ACC112 (cell line): ENCODE results near the gene DHRS2.
A peak's percentile ranks its signal among the peaks of the same experiment; 100 is the strongest.
"Not testable (repeated sequence)": the region's sequence is repeated elsewhere in the genome, so short reads cannot be mapped to it uniquely, and the experiment has no call there.

ENCODE experiments used
- H2AFZ ChIP-seq: fragments of 200-600 bp; sonication (generic); one replicate; pipeline ENCODE4 v1.6.0; 2017; ENCODE audit warnings: antibody characterized with exemption, low read length; ENCODE audit not compliant: unreplicated experiment
- H3K27ac ChIP-seq: fragments of 200-600 bp; sonication (generic); 2 replicates; pipeline ENCODE4 v1.5.1; 2014; ENCODE audit warnings: low read depth, mild to moderate bottlenecking, antibody characterized with exemption, low read length, moderate library complexity
- H3K27me3 ChIP-seq: fragments of 200-600 bp; sonication (generic); 2 replicates; pipeline ENCODE4 v1.6.1; 2014; ENCODE audit warnings: mild to moderate bottlenecking, antibody characterized with exemption, low read length, moderate library complexity, mixed read lengths; ENCODE audit not compliant: insufficient read depth
- H3K36me3 ChIP-seq: fragments of 200-600 bp; sonication (generic); 2 replicates; pipeline ENCODE4 v1.6.1; 2016; ENCODE audit warnings: mild to moderate bottlenecking, antibody characterized with exemption, low read length, moderate library complexity, mixed read lengths; ENCODE audit not compliant: insufficient read depth
- H3K4me1 ChIP-seq: fragments of 200-600 bp; sonication (generic); one replicate; pipeline ENCODE4 v1.6.1; 2016; ENCODE audit warnings: low read length, mixed read lengths; ENCODE audit not compliant: insufficient read depth, unreplicated experiment, control insufficient read depth
- H3K4me3 ChIP-seq: fragments of 200-600 bp; sonication (generic); 2 replicates; pipeline ENCODE4 v1.5.1; 2014; ENCODE audit warnings: mild to moderate bottlenecking, low read depth, low read length
- H3K79me2 ChIP-seq: fragments of 200-600 bp; sonication (generic); one replicate; pipeline ENCODE4 v1.6.0; 2016; ENCODE audit warnings: low read length; ENCODE audit not compliant: control insufficient read depth, unreplicated experiment, insufficient read depth

Gene DHRS2

GRCh38 chr14:23633160-23633701 lies 2.9 kb upstream of the DHRS2 start:
- no peak overlapping the region for H3K27ac ChIP-seq
- H2AFZ ChIP-seq = no peak overlapping the region
- H3K4me1 ChIP-seq = no peaks in the 10 kb centered on the region
- no peak overlapping the region for H3K4me3 ChIP-seq
- no peaks in the 10 kb centered on the region for H3K27me3 ChIP-seq
- H3K36me3 ChIP-seq = no peaks in the 10 kb centered on the region
- no peaks in the 10 kb centered on the region for H3K79me2 ChIP-seq

GRCh38 chr14:23634698-23635412 lies 1.3 kb upstream of the DHRS2 start:
- not testable (repeated sequence) for H3K27me3 ChIP-seq

GRCh38 chr14:23637312-23637654 lies 1.1 kb downstream of the DHRS2 start:
- H3K4me3 ChIP-seq, H3K36me3 ChIP-seq, H3K27ac ChIP-seq, H3K27me3 ChIP-seq, H2AFZ ChIP-seq, H3K79me2 ChIP-seq: not testable (repeated sequence)
- peaks cover 28% of the 10 kb centered on the region for H3K4me1 ChIP-seq

More at GRCh38 chr14:23634698-23635412, 1.3 kb upstream of the DHRS2 start:
- H3K27ac ChIP-seq, H3K79me2 ChIP-seq, H3K4me1 ChIP-seq, H3K36me3 ChIP-seq, H3K4me3 ChIP-seq, H2AFZ ChIP-seq: not testable (repeated sequence)

GRCh38 chr14:23637655-23638413 lies 1.7 kb downstream of the DHRS2 start:
- peaks cover 28% of the 10 kb centered on the region for H3K4me1 ChIP-seq
- not testable (repeated sequence) for H2AFZ ChIP-seq, H3K79me2 ChIP-seq, H3K4me3 ChIP-seq, H3K36me3 ChIP-seq, H3K27ac ChIP-seq, H3K27me3 ChIP-seq

- H3K36me3 ChIP-seq = no peaks in the 10 kb centered on the region
- H3K4me3 ChIP-seq = no peak overlapping the region
- no peak overlapping the region for H2AFZ ChIP-seq
- no peak overlapping the region for H3K27ac ChIP-seq
- no peaks in the 10 kb centered on the region for H3K27me3 ChIP-seq
- no peaks in the 10 kb centered on the region for H3K79me2 ChIP-seq
- peaks cover 28% of the 10 kb centered on the region for H3K4me1 ChIP-seq
Observed at GRCh38 chr14:23638414-23639047, 2.4 kb downstream of the DHRS2 start.

GRCh38 chr14:23639048-23639890 lies 3.1 kb downstream of the DHRS2 start:
- H3K4me1 ChIP-seq = peaks cover 28% of the 10 kb centered on the region
- H3K27ac ChIP-seq = peak overlapping the region; percentile 81
- H3K36me3 ChIP-seq = no peaks in the 10 kb centered on the region
- no peaks in the 10 kb centered on the region for H3K79me2 ChIP-seq
- H3K4me3 ChIP-seq = no peak overlapping the region
- no peaks in the 10 kb centered on the region for H3K27me3 ChIP-seq
- H2AFZ ChIP-seq = no peak overlapping the region

- H3K27me3 ChIP-seq = no peaks in the 10 kb centered on the region
- no peak overlapping the region for H3K4me3 ChIP-seq
- H3K79me2 ChIP-seq = no peaks in the 10 kb centered on the region
- peak overlapping the region; percentile 81 for H3K27ac ChIP-seq
- peak overlapping the region; percentile 36 for H2AFZ ChIP-seq
- peaks cover 28% of the 10 kb centered on the region for H3K4me1 ChIP-seq
- no peaks in the 10 kb centered on the region for H3K36me3 ChIP-seq
Observed at GRCh38 chr14:23639891-23640523, 3.8 kb downstream of the DHRS2 start.

- Histone ChIP-seq H3K27me3 (no peaks in the 10 kb centered on the region), H3K27ac (peak overlapping the region; percentile 81), H3K4me1 (peaks cover 28% of the 10 kb centered on the region), H2AFZ (peak overlapping the region; percentile 36), H3K36me3 (no peaks in the 10 kb centered on the region), H3K79me2 (no peaks in the 10 kb centered on the region), H3K4me3 (no peak overlapping the region)
Observed at GRCh38 chr14:23640524-23641141, 4.5 kb downstream of the DHRS2 start.

- no peak overlapping the region for H3K4me3 ChIP-seq
- H3K4me1 ChIP-seq = peaks cover 28% of the 10 kb centered on the region
Observed at GRCh38 chr14:23641180-23641914, 5.2 kb downstream of the DHRS2 start.

More at GRCh38 chr14:23641180-23641914, 5.2 kb downstream of the DHRS2 start:
- no peaks in the 10 kb centered on the region for H3K79me2 ChIP-seq
- H3K27me3 ChIP-seq = no peaks in the 10 kb centered on the region
- no peaks in the 10 kb centered on the region for H3K36me3 ChIP-seq
- H2AFZ ChIP-seq = no peak overlapping the region
- H3K27ac ChIP-seq = peak overlapping the region; percentile 81
